SK-N-SH (cell line): ENCODE data around the gene PRDM10.

Experiments
- CTCF ChIP-seq: fragments of 200-600 bp; sonication (generic); IDR thresholded peaks from 2 replicates; pipeline ENCODE4 v1.6.1; 2017; ENCODE audit warnings: antibody characterized with exemption, mild to moderate bottlenecking, moderate library complexity
- GABPA ChIP-seq: IDR thresholded peaks from 2 replicates; pipeline ENCODE4 v1.4.0; 2012; ENCODE audit warnings: low read depth, mild to moderate bottlenecking
- POLR2AphosphoS5 ChIP-seq: IDR thresholded peaks from 2 replicates; pipeline ENCODE4 v1.6.1; 2012; ENCODE audit warnings: low read depth, low read length

GRCh38 chr11:130031945-130032344 is 29.3 kb upstream of the PRDM10 start:
- TF ChIP-seq POLR2AphosphoS5 (no peak), CTCF (no peak), GABPA (no peak)
